Adrenal gland (tissue), 12 donors: ENCODE results near the gene LAPTM4A. TPM values are rescaled to one million over a fixed set of nuclear protein-coding genes. Genes with fewer than 3 reads are reported as not detected.
A peak's percentile ranks its signal among the peaks of the same experiment; 100 is the strongest.

Experiments
- DNase-seq, 7 donors: peaks; one replicate each; pipeline ENCODE4 v3.0.0-alpha.2; 2019 to 2020
- H3K27ac ChIP-seq, 5 donors: fragments of 200-600 bp; sonication (generic) in 4 of 5; 1 replicate in 3 of 5; 2 replicates in 2 of 5; pipeline versions ENCODE4 v1.5.1 to v1.8.0; 2016 to 2020; ENCODE audit warnings: mild to moderate bottlenecking in 1 of 5
- H3K27me3 ChIP-seq: fragments of 200-600 bp; 2 replicates; pipeline ENCODE4 v1.8.0; 2021
- H3K36me3 ChIP-seq, 2 donors: fragments of 200-600 bp; replicated peaks in 1 of 2; 1 replicate in 1 of 2; 2 replicates in 1 of 2; pipeline versions ENCODE4 v1.5.1 to v1.8.0; 2018 to 2022
- H3K4me1 ChIP-seq, 2 donors: fragments of 200-600 bp; replicated peaks in 1 of 2; 1 replicate in 1 of 2; 2 replicates in 1 of 2; pipeline versions ENCODE4 v1.5.1 to v1.8.0; 2018 to 2021
- H3K4me3 ChIP-seq, 4 donors: fragments of 200-600 bp; sonication (generic) in 3 of 4; one replicate each; pipeline ENCODE4 v1.5.1; 2016 to 2018
- H3K9me3 ChIP-seq, 3 donors: fragments of 200-600 bp; sonication (generic) in 1 of 3; replicated peaks in 1 of 3; 1 replicate in 2 of 3; 2 replicates in 1 of 3; pipeline versions ENCODE4 v1.5.1 to v1.8.0; 2016 to 2021
- POLR2A ChIP-seq, 2 donors: fragments of 450-650 bp; IDR thresholded peaks; one replicate each; pipeline ENCODE4 v1.6.1; 2017; ENCODE audit warnings: antibody characterized with exemption in 2 of 2, mild to moderate bottlenecking in 2 of 2, moderate library complexity in 1 of 2
- WGBS, 4 donors: extraction: QIAGEN DNeasy Blood & Tissue Kit in 2 of 4; methylation state at CpG; one replicate each; pipeline versions ENCODE4 v1.1.5 to v1.1.7; 2013 to 2017; 5-methylcytosine and 5-hydroxymethylcytosine counted together
- intact Hi-C, 2 donors: fragments of 100-400 bp; cut with DNase I; formaldehyde crosslinking; loops; one replicate each; pipeline versions ENCODE4 v1.14.1 to v1.15.0; 2022 to 2023
- polyA plus RNA-seq, 3 donors: library from polyadenylated mRNA; stranded (reverse); fragments of 200-250 nt in 2 of 3; fragments of 350-450 nt in 1 of 3; fragmentation: Illumina TruSeq in 1 of 3; extraction: RNeasy Lipid Tissue Mini Kit (QIAGEN cat#74804) in 1 of 3; gene quantifications; one replicate each; pipeline ENCODE4 v1.2.3, GENCODE V29; 2013 to 2014
- total RNA-seq, 9 donors: library from RNA; depleted of rRNA in 4 of 9; stranded (reverse); fragments of >200 nt in 4 of 9; fragments of 120-200 nt in 1 of 9; fragmentation: NEBNext Ultra II Directional in 1 of 9; extraction: Animal tissue kit (Norgen Biotek cat#: 25700) in 1 of 9; gene quantifications; one replicate each; pipeline versions ENCODE4 v1.1.0 to v1.2.4, GENCODE V29; 2013 to 2023
- TF ChIP-seq, protein P1 (sequence below), 6 experiments: fragments of 450-650 bp in 4 of 6; fragments of 200-600 bp in 2 of 6; sonication (generic) in 1 of 6; IDR thresholded peaks; 1 replicate in 5 of 6; 2 replicates in 1 of 6; pipeline versions ENCODE4 v1.5.1 to v1.8.0; 2016 to 2021; ENCODE audit warnings: antibody characterized with exemption in 6 of 6, mild to moderate bottlenecking in 2 of 6, moderate library complexity in 1 of 6
- donor health status: healthy with polysubstance abuse.
- donor health status: Bipolar disorder and iron deficiency.
- donor health status: DM: yes; HTN: yes; CAD: no.
- donor health status: DM: no; HTN: no; CAD: no.
- donor health status: DM: no; HTN: no; CAD: no.
- donor health status: DM: yes; HTN: yes; CAD: no.

LAPTM4A gene
- total and polyA plus RNA-seq, 12 donors, result 58.8 to 684 (median 229) TPM

- intact Hi-C loops, result no loop called here
- DNase-seq, result no peak
- TF ChIP-seq, protein P1, sequence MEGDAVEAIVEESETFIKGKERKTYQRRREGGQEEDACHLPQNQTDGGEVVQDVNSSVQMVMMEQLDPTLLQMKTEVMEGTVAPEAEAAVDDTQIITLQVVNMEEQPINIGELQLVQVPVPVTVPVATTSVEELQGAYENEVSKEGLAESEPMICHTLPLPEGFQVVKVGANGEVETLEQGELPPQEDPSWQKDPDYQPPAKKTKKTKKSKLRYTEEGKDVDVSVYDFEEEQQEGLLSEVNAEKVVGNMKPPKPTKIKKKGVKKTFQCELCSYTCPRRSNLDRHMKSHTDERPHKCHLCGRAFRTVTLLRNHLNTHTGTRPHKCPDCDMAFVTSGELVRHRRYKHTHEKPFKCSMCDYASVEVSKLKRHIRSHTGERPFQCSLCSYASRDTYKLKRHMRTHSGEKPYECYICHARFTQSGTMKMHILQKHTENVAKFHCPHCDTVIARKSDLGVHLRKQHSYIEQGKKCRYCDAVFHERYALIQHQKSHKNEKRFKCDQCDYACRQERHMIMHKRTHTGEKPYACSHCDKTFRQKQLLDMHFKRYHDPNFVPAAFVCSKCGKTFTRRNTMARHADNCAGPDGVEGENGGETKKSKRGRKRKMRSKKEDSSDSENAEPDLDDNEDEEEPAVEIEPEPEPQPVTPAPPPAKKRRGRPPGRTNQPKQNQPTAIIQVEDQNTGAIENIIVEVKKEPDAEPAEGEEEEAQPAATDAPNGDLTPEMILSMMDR (IDR thresholded peaks at IDR 0.05), result no peak
- no peak for TF ChIP-seq POLR2A (IDR thresholded peaks at IDR 0.05)
- Histone ChIP-seq H3K4me3 (no peak overlapping the region), H3K27me3 (no peaks in the 10 kb centered on the region), H3K27ac (no peak overlapping the region), H3K4me1 (peaks cover 0 to 12% of the 10 kb centered on the region in 2 donors), H3K36me3 (no peaks in the 10 kb centered on the region), H3K9me3 (no peaks in the 10 kb centered on the region)
- WGBS, 4 donors, result 88 to 95% (median 94%) methylated on average over 5 of the region's 5 CpGs
These were observed 42.7 kb downstream of the LAPTM4A start for GRCh38 chr2:20008703-20009102.

GRCh38 chr2:20005891-20006470 lies 45.4 kb downstream of the LAPTM4A start:
- WGBS, 4 donors, result 86 to 91% (median 88%) methylated on average over 15 to 17 of the region's 17 CpGs

GRCh38 chr2:20005067-20005627 lies 46.3 kb downstream of the LAPTM4A start:
- no peaks in the 10 kb centered on the region for H3K27me3 ChIP-seq
- no peaks in the 10 kb centered on the region for H3K9me3 ChIP-seq
- DNase-seq, result peak in 1 of 7 donors; percentile 19
- no peak overlapping the region for H3K4me3 ChIP-seq
- 75 to 84% (median 80%) methylated on average over 10 of the region's 10 CpGs for WGBS, 4 donors
- TF ChIP-seq POLR2A (IDR thresholded peaks at IDR 0.05), result no peak
- TF ChIP-seq, protein P1 (IDR thresholded peaks at IDR 0.05), result no peak
- H3K27ac ChIP-seq, result no peak overlapping the region
- intact Hi-C loops, result no loop called here
- no peaks in the 10 kb centered on the region for H3K4me1 ChIP-seq
- H3K36me3 ChIP-seq, result no peaks in the 10 kb centered on the region

More at GRCh38 chr2:20005891-20006470, 45.4 kb downstream of the LAPTM4A start:
- H3K9me3 ChIP-seq, result no peaks in the 10 kb centered on the region
- TF ChIP-seq, protein P1 (IDR thresholded peaks at IDR 0.05), result no peak
- no peak for TF ChIP-seq POLR2A (IDR thresholded peaks at IDR 0.05)
- no peaks in the 10 kb centered on the region for H3K4me1 ChIP-seq
- H3K27ac ChIP-seq, result no peak overlapping the region
- no peaks in the 10 kb centered on the region for H3K27me3 ChIP-seq
- no peak for DNase-seq
- intact Hi-C loops, result no loop called here
- no peak overlapping the region for H3K4me3 ChIP-seq
- H3K36me3 ChIP-seq, result no peaks in the 10 kb centered on the region

- Histone ChIP-seq H3K27ac (no peak overlapping the region), H3K9me3 (no peaks in the 10 kb centered on the region), H3K4me3 (no peak overlapping the region), H3K4me1 (no peaks in the 10 kb centered on the region), H3K27me3 (no peaks in the 10 kb centered on the region), H3K36me3 (no peaks in the 10 kb centered on the region)
- TF ChIP-seq POLR2A (IDR thresholded peaks at IDR 0.05), result no peak
- TF ChIP-seq, protein P1 (IDR thresholded peaks at IDR 0.05), result no peak
- WGBS, 4 donors, result 63 to 79% (median 77%) methylated on average over 2 of the region's 2 CpGs
- DNase-seq, result no peak
- intact Hi-C loops, result no loop called here
These were observed 50.0 kb downstream of the LAPTM4A start for GRCh38 chr2:20001361-20001863.
